AG04449 (cell line): ENCODE measurements around the gene STARD3.

Experiments
- CTCF ChIA-PET: fragments of 350-600 bp; formaldehyde crosslinking; extraction: SDS; loops from one replicate; lab custom pipeline; 2021; ENCODE audit warnings: antibody characterized with exemption; lab: Yijun Ruan, JAX
- POLR2A ChIA-PET: fragments of 400-600, 350-600 bp; formaldehyde crosslinking; extraction: SDS; loops from one replicate; lab custom pipeline; 2020; ENCODE audit warnings: antibody characterized with exemption, inconsistent platforms; lab: Yijun Ruan, JAX
- DNase-seq: peaks from one replicate; pipeline ENCODE4 v3.0.0-alpha.2; 2010; ENCODE audit warnings: low read depth, low spot score
- H3K4me3 ChIP-seq: 2 replicates; pipeline ENCODE4 v1.5.1; 2011; ENCODE audit warnings: low read depth, mild to moderate bottlenecking, control low read depth, low read length
- CTCF ChIP-seq: IDR thresholded peaks from one replicate; pipeline ENCODE4 v1.5.1; 2011; ENCODE audit warnings: mild to moderate bottlenecking, moderate library complexity, low read length, control low read depth, inconsistent platforms; ENCODE audit not compliant: insufficient read depth; ENCODE audit errors: missing control alignments

Gene STARD3

GRCh38 chr17:39627712-39628516 is 9.0 kb upstream of the STARD3 start:
- DNase-seq: no peak
- POLR2A ChIA-PET: interaction anchor here (1.6 kb wide), 1 partner anchor 60 kb away, joined by 4 read pairs; the partner anchor contains the start of gene PGAP3
- CTCF ChIA-PET: interaction anchor here (0.7 to 28.8 kb wide), 5 partner anchors 4 to 109 kb away, joined by 4 to 822 read pairs (median 781); partner anchors contain the start of genes PNMT, PPP1R1B, STARD3 and TCAP

GRCh38 chr17:39628655-39629493 is 8.1 kb upstream of the STARD3 start:
- ChIA-PET POLR2A (interaction anchor here (1.6 kb wide), 1 partner anchor 59 kb away, joined by 4 read pairs; the partner anchor contains the start of gene PGAP3), CTCF (interaction anchor here (0.7 to 28.8 kb wide), 5 partner anchors 5 to 108 kb away, joined by 4 to 822 read pairs (median 781); partner anchors contain the start of genes PNMT, PPP1R1B, STARD3 and TCAP)
- H3K4me3 ChIP-seq: no peak overlapping the region
- TF ChIP-seq CTCF: no peak
- no peak for DNase-seq

More at GRCh38 chr17:39627712-39628516, 9.0 kb upstream of the STARD3 start:
- TF ChIP-seq CTCF: no peak
- H3K4me3 ChIP-seq: no peak overlapping the region

- CTCF ChIA-PET: interaction anchor here (1.5 to 28.8 kb wide), 5 partner anchors 5 to 74 kb away, joined by 3 to 822 read pairs (median 781); partner anchors contain the start of genes PNMT, PPP1R1B, STARD3 and TCAP
- DNase-seq: no peak
- no peak overlapping the region for H3K4me3 ChIP-seq
Observed at GRCh38 chr17:39629494-39629880, 7.5 kb upstream of the STARD3 start.

GRCh38 chr17:39629898-39630297 is 7.0 kb upstream of the STARD3 start:
- no peak for TF ChIP-seq CTCF
- POLR2A ChIA-PET: interaction anchor here (0.6 kb wide), 1 partner anchor 364 kb away, joined by 4 read pairs; no protein-coding TSS in a partner anchor
- CTCF ChIA-PET: interaction anchor here (1.5 to 28.8 kb wide), 4 partner anchors 6 to 74 kb away, joined by 3 to 822 read pairs (median 802); partner anchors contain the start of genes PPP1R1B and STARD3
- no peak overlapping the region for H3K4me3 ChIP-seq
- no peak for DNase-seq

More at GRCh38 chr17:39629494-39629880, 7.5 kb upstream of the STARD3 start:
- TF ChIP-seq CTCF: no peak
- POLR2A ChIA-PET: no interaction called here

- H3K4me3 ChIP-seq: no peak overlapping the region
- ChIA-PET CTCF (interaction anchor here (0.7 to 28.8 kb wide), 7 partner anchors 7 to 98 kb away, joined by 3 to 822 read pairs (median 4); partner anchors contain the start of genes MIEN1, PPP1R1B and STARD3), POLR2A (no interaction called here)
- no peak for TF ChIP-seq CTCF
- no peak for DNase-seq
Observed at GRCh38 chr17:39631403-39631802, 5.5 kb upstream of the STARD3 start.
